ENCODE measurements around the gene HAUS6. TPM values are rescaled to one million over a fixed set of nuclear protein-coding genes. Genes with fewer than 3 reads are reported as not detected.
A peak's percentile ranks its signal among the peaks of the same experiment; 100 is the strongest.

The HAUS6 gene
- total and polyA plus RNA-seq, 7 donors = 2.4 to 10.9 (median 4.5) TPM

DNA sequence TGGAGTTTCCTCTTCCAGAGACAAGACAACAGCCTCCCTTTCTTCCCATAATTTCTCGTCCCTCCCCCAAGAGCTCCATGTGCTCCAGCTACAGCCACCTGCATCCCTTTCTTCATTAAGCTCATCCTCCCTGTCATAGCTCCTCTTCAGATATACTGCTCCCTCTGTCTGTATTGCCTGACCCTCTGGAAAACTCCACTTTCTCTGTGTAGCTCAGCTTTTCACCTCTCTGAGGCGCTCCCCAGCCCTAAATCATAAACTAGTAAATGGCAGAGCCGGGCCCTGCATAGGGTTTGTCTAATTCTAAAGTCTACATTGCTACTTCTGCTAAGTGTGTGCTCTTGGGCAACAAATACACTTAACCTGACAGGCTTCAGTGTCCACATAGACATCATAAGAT, 33.4 kb upstream of the HAUS6 start:
- no peak for ATAC-seq
- intact Hi-C loops (cut with DNase I) = no loop called here

DNA sequence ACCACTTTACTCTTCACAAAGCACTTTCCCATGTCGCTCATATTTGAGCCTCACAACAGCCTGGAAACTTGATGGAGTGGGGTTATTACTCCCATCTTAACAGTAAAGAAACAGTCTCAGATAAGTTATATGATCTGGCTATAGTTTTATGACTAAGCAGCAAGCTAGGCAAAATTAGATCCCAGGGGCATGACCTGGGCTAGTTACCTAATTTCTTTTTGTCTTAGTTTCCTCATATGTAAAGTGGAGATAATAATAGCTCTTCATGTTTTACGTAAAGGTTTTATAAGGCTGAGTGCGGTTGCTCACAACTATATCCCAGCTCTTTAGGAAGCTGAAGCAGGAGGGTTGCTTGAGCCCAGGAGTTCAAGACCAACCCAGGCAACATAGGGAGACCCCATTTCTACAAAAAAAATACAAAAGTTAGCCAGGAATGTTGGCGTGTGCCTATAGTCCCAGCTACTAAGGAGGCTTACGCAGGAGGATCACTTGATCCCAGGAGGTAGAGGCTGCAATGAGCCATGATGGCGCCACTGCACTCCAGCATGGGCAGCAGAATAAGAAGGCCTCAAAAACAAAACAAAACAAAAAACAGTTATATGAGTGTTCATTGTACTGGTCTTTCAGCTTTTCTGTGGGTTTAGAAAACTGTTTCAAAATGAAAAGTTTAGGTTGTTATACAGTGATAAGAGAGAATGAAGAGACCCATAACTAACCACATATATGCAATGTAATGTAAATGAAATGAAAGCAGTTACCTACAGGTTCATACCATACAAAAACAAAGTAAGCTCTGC, 31.0 kb upstream of the HAUS6 start:
- Histone ChIP-seq H3K4me1 (peaks cover 9% of the 10 kb centered on the region), H3K4me3 (no peak overlapping the region), H3K9me3 (no peaks in the 10 kb centered on the region), H3K27me3 (ENCODE audit: insufficient read depth in 3 of 3, low read length in 2 of 3) (no peaks in the 10 kb centered on the region), H3K36me3 (ENCODE audit: insufficient read depth in 1 of 2, low read depth in 1 of 2) (no peaks in the 10 kb centered on the region), H3K27ac (no peak overlapping the region)
- intact Hi-C loops (cut with DNase I) = no loop called here
- 92 to 96% (median 93%) methylated on average over 6 of the region's 6 CpGs for WGBS, 3 donors
- ATAC-seq (no peak), DNase-seq (no peak)
- no peak for TF ChIP-seq CTCF (IDR thresholded peaks at IDR 0.05)

More for the DNA sequence above, 33.4 kb upstream of the HAUS6 start:
- H3K9me3 ChIP-seq = no peaks in the 10 kb centered on the region
- H3K27me3 ChIP-seq (ENCODE audit: insufficient read depth in 3 of 3, low read length in 2 of 3) = no peaks in the 10 kb centered on the region
- H3K27ac ChIP-seq = no peak overlapping the region
- TF ChIP-seq CTCF (IDR thresholded peaks at IDR 0.05) = no peak
- no peaks in the 10 kb centered on the region for H3K36me3 ChIP-seq (ENCODE audit: insufficient read depth in 1 of 2, low read depth in 1 of 2)
- no peaks in the 10 kb centered on the region for H3K4me1 ChIP-seq
- DNase-seq = no peak
- WGBS, 3 donors = 71 to 76% (median 74%) methylated on average over 3 of the region's 3 CpGs
- no peak overlapping the region for H3K4me3 ChIP-seq

GRCh38 chr9:19130436-19130835, 27.7 kb upstream of the HAUS6 start:
- Histone ChIP-seq H3K36me3 (ENCODE audit: insufficient read depth in 1 of 2, low read depth in 1 of 2) (peaks cover 3 to 8% of the 10 kb centered on the region in 2 donors), H3K4me1 (peaks cover 21% of the 10 kb centered on the region), H3K27ac (no peak overlapping the region), H3K27me3 (ENCODE audit: insufficient read depth in 3 of 3, low read length in 2 of 3) (no peaks in the 10 kb centered on the region), H3K9me3 (no peaks in the 10 kb centered on the region), H3K4me3 (no peak overlapping the region)
- 55 to 56% (median 56%) methylated on average over 8 of the region's 8 CpGs for WGBS, 3 donors
- ATAC-seq = no peak
- TF ChIP-seq CTCF (IDR thresholded peaks at IDR 0.05) = no peak
- intact Hi-C loops (cut with DNase I) = no loop called here
- DNase-seq = no peak

DNA sequence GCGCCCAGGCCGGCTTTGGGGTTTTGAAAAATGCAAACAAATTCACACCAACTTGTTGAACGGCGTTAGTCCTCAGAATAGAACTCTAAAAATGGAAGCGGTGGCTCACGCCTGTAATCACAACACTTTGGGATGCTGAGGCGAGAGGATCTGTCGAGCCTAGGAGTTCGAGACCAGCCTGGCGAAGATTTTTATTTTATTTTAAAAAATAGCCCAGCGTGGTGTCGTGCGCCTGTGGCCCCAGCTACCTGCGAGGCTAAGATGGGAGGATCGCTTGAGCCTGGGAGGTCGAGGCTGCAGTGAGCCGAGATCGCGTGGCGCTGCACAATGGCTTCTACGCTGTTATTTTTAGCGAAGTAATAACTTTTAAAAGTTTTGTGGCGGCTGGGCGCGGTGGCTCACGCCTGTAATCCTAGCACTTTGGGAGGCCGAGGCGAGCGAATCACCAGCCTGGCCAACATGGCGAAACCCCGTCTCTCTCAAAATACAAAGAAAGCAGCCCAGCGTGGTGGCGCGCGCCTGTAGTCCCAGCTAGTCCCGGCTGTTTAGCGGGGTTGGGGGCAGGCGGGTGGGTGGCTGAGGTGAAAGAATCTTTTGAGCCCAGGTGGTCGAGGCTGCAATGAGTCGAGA, 25.3 kb upstream of the HAUS6 start:
- 5 to 10% (median 9%) methylated on average over 40 of the region's 40 CpGs for WGBS, 3 donors
- H3K4me3 ChIP-seq = peak overlapping the region; percentile 97
- ATAC-seq = peak; percentile 26 to 67 (median 60)
- no peaks in the 10 kb centered on the region for H3K27me3 ChIP-seq (ENCODE audit: insufficient read depth in 3 of 3, low read length in 2 of 3)
- DNase-seq = peak in 1 of 2 donors; percentile 31
- H3K9me3 ChIP-seq = no peaks in the 10 kb centered on the region
- TF ChIP-seq CTCF (IDR thresholded peaks at IDR 0.05) = no peak
- peaks cover 8 to 32% of the 10 kb centered on the region in 2 donors for H3K36me3 ChIP-seq (ENCODE audit: insufficient read depth in 1 of 2, low read depth in 1 of 2)
- peaks cover 43% of the 10 kb centered on the region for H3K4me1 ChIP-seq
- intact Hi-C loops (cut with DNase I) = loop anchor here (5.0 kb wide), 2 partner anchors 34 to 104 kb away; partner anchors contain the start of gene DENND4C (in 1 of the 2)
- peak overlapping the region; percentile 100 for H3K27ac ChIP-seq
